Measurements from ENCODE around the gene OSBPL7.

OSBPL7 gene

DNA sequence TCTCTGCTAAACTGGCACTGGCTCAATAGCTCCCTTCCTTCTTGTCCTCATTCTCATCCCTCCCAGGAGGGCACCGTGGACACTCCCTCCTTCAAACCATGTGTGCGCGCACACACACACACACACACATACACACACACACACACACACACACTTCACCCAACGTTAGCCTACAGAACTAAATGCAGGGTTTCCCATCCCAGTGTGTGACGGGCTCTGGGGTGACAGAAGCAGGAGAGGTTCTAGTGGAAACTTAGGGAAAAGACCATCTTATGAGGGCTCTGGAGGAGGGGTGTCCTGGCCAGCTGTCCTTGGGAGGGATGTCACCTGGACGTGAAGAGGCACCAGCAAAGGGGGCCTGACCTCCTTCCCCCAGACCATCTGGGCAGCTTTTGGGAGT is 19.7 kb downstream of the OSBPL7 start:
- DNase-seq (ENCODE audit: low read depth) = no peak
- TF ChIP-seq, protein P1, sequence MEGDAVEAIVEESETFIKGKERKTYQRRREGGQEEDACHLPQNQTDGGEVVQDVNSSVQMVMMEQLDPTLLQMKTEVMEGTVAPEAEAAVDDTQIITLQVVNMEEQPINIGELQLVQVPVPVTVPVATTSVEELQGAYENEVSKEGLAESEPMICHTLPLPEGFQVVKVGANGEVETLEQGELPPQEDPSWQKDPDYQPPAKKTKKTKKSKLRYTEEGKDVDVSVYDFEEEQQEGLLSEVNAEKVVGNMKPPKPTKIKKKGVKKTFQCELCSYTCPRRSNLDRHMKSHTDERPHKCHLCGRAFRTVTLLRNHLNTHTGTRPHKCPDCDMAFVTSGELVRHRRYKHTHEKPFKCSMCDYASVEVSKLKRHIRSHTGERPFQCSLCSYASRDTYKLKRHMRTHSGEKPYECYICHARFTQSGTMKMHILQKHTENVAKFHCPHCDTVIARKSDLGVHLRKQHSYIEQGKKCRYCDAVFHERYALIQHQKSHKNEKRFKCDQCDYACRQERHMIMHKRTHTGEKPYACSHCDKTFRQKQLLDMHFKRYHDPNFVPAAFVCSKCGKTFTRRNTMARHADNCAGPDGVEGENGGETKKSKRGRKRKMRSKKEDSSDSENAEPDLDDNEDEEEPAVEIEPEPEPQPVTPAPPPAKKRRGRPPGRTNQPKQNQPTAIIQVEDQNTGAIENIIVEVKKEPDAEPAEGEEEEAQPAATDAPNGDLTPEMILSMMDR (IDR thresholded peaks at IDR 0.05; ENCODE audit: low read depth, low read length, missing control alignments) = no peak

DNA sequence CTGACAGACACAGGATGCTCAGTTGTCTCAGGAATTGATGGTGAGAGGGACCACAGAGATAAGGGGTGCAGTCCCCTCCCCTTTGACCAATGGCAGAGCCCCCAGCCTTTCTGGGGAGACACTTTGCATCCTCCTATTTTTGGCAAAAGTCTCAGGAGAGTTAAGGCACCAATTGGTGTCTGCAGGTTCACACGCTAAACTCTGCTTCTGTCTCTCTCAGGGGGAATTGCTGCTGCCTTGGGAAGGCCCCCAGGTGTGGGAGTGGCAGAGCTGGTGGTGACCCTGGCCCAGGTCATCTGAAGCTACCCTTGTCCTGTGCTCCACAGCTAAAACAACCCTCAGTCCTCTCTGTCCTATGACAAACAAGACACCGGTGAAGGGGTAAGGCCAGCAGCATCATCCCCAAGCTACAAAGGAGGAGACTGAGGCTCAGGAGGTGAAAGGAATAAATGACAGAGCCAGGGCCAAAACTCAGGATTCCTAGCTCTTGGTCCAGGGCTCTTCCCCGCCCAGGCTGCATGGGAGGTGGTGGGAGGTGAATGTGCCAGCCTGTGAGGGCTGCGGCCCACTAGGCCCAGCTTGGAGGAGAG is 20.3 kb downstream of the OSBPL7 start:
- no peak overlapping the region for H3K4me3 ChIP-seq (ENCODE audit: low read depth, low read length)
- TF ChIP-seq, protein P1 (IDR thresholded peaks at IDR 0.05; ENCODE audit: low read depth, low read length, missing control alignments) = no peak
- DNase-seq (ENCODE audit: low read depth) = no peak

More for the DNA sequence above, 19.7 kb downstream of the OSBPL7 start:
- no peak overlapping the region for H3K4me3 ChIP-seq (ENCODE audit: low read depth, low read length)

DNA sequence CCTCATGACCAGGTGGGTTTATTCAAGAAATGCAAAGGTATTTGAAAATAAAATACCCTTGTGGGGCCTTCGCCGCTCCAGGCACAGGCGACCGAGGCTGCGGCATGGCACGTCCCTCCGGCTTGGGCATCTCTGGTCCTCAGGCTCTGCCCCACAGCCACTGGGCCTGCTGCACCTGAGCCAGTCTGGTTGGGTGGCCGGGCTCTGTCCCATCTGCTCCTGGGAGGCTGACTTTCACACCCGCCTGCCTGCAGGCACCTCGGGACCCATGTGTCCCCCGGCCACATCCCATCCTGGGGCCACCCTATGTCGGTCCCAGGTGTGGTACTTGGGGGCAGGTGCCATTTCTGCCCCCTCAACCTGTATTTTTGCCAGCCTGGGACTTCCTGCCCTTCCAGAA is 20.9 kb downstream of the OSBPL7 start:
- TF ChIP-seq, protein P1 (IDR thresholded peaks at IDR 0.05; ENCODE audit: low read depth, low read length, missing control alignments) = no peak
- no peak overlapping the region for H3K4me3 ChIP-seq (ENCODE audit: low read depth, low read length)
- no peak for DNase-seq (ENCODE audit: low read depth)

DNA sequence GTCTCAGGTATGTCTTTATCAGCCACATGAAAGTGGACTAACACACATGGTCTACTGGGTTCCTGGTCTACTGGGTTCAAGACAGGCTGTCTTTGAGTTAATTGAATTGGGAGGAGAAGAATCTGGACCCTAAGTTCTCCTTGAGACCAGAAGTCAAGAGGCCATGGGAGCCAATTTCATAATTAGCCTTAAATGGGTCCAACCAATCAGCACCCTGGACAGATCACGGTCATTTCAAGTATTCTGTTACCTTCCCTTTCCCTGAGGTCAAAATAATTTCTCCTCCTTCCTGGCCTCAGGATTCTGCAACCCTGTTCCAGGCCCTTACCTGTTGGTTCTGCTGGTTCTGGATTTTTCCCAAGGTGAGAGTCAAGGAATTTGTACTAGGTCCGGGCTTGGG is 23.8 kb downstream of the OSBPL7 start:
- no peak overlapping the region for H3K4me3 ChIP-seq (ENCODE audit: low read depth, low read length)
- TF ChIP-seq, protein P1 (IDR thresholded peaks at IDR 0.05; ENCODE audit: low read depth, low read length, missing control alignments) = no peak
- no peak for DNase-seq (ENCODE audit: low read depth)

DNA sequence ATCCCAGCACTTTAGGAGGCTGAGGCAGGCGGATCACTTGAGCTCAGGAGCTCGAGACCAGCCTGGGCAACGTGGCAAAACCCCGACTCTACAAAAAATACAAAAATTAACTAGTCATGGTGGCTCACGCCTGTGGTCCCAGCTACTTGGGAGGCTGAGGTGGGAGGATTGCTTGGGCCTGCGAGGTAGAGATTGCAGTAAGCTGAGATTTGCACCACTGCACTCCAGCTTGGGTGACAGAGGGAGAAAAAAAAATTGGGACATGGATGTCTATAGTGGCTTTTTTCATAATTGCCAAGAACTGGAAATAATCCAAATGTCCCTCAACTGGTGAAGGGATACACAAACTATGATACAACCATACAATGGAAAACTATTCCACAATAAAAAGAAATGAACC is 28.6 kb downstream of the OSBPL7 start:
- no peak overlapping the region for H3K4me3 ChIP-seq (ENCODE audit: low read depth, low read length)
- TF ChIP-seq, protein P1 (IDR thresholded peaks at IDR 0.05; ENCODE audit: low read depth, low read length, missing control alignments) = no peak

DNA sequence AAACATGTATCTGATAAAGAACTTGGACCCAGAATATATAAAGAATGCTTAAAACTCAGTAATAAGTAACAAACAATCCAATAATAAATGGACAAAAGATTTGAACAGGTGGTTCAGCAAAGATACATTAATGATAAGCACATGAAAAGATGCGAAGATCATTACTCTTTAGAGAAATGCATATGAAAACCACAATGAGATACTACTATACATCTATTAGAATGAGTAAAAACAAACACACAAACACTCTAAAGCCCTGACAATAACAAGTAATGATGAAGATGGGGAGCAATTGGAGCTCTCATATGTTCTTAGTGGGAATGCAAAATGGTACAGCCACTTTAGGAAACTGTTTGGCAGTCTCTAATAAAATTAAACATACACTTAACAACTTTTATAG is 29.1 kb downstream of the OSBPL7 start:
- DNase-seq (ENCODE audit: low read depth) = no peak
- TF ChIP-seq, protein P1 (IDR thresholded peaks at IDR 0.05; ENCODE audit: low read depth, low read length, missing control alignments) = no peak

More for the DNA sequence above, 28.6 kb downstream of the OSBPL7 start:
- no peak for DNase-seq (ENCODE audit: low read depth)

DNA sequence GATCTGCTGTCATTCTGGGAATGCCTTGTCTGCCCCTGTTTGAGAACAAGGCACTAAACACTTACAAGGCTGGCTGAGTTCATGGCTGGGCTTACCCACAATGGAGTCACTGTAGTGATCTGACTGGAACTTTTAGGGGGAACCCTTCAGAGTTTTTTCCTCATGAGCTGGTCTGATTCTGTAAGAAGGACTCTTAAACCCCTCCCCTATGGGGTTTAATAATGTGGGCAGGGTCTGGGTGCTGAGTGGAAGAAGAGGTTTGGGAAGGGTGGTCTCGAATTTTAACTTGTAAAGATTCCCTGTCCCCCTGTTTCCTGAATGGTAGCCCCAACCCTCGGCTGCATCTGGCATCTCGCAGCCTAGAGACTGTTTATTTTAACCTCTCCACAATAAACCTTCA is 30.6 kb downstream of the OSBPL7 start:
- H3K4me3 ChIP-seq (ENCODE audit: low read depth, low read length) = no peak overlapping the region
- TF ChIP-seq, protein P1 (IDR thresholded peaks at IDR 0.05; ENCODE audit: low read depth, low read length, missing control alignments) = no peak
- no peak for DNase-seq (ENCODE audit: low read depth)

More for the DNA sequence above, 29.1 kb downstream of the OSBPL7 start:
- no peak overlapping the region for H3K4me3 ChIP-seq (ENCODE audit: low read depth, low read length)
